NCI-H345 treated with DMSO at 0.1 percent for 48 hours (cell line): ENCODE measurements around the gene ZNF653.
"Not testable (repeated sequence)": the region's sequence is repeated elsewhere in the genome, so short reads cannot be mapped to it uniquely, and the experiment has no call there.

Experiments used
- DNase-seq: peaks from one replicate; lab custom pipeline; 2025; ENCODE audit not compliant: unreplicated experiment; lab: John Stamatoyannopoulos, UW

The ZNF653 gene

GRCh38 chr19:11435057-11435832, 70.4 kb downstream of the ZNF653 start, which contains the start of the genes ODAD3 and PRKCSH:
Gene ODAD3, minus strand, starts transcription at chr19:11435121. Its CDS starts 105 bp downstream, at chr19:11435016.
Gene PRKCSH, plus strand, starts transcription at chr19:11435635. Its CDS starts 483 bp downstream, at chr19:11436118.
- peak; percentile 81 for DNase-seq

- DNase-seq = no peak
These were observed 71.0 kb downstream of the ZNF653 start for GRCh38 chr19:11434703-11435056.

- not testable (repeated sequence) for DNase-seq
These were observed 72.1 kb downstream of the ZNF653 start for GRCh38 chr19:11433526-11433925.
